Omental fat pad (tissue), 4 donors: Measurements from ENCODE around the gene CFAP20DC. TPM values are rescaled to one million over a fixed set of nuclear protein-coding genes. Genes with fewer than 3 reads are reported as not detected.

Experiments used
- ATAC-seq: fragments of 150-250 bp; one replicate; pipeline ENCODE4 v1.9.1; 2016; ENCODE audit warnings: mild to moderate bottlenecking, moderate library complexity; ENCODE audit not compliant: low FRiP score
- DNase-seq: peaks from one replicate; pipeline ENCODE4 v3.0.0-alpha.2; 2019; ENCODE audit warnings: low spot score
- CTCF ChIP-seq, 3 donors: fragments of 450-650 bp; IDR thresholded peaks; one replicate each; pipeline ENCODE4 v1.5.1; 2016 to 2017; ENCODE audit warnings: antibody characterized with exemption in 3 of 3, mild to moderate bottlenecking in 3 of 3, moderate library complexity in 2 of 3
- total RNA-seq, 4 donors: library from RNA; depleted of rRNA; stranded (reverse); fragments of >200 nt; gene quantifications; one replicate each; pipeline ENCODE4 v1.1.0, GENCODE V29; 2016

CFAP20DC gene
- total RNA-seq, 4 donors from 2014 or later: 0.25 to 0.36 (median 0.28) TPM; not detected in 1

- no peak for TF ChIP-seq CTCF (IDR thresholded peaks at IDR 0.05)
- ATAC-seq (no peak), DNase-seq (no peak)
These were observed 87.7 kb downstream of the CFAP20DC start for GRCh38 chr3:58962040-58962651.

GRCh38 chr3:58955308-58955707 is 94.5 kb downstream of the CFAP20DC start:
- ATAC-seq: no peak
- DNase-seq: no peak
- no peak for TF ChIP-seq CTCF (IDR thresholded peaks at IDR 0.05)

- no peak for ATAC-seq
- DNase-seq: no peak
- TF ChIP-seq CTCF (IDR thresholded peaks at IDR 0.05): no peak
These were observed 96.5 kb downstream of the CFAP20DC start for GRCh38 chr3:58953288-58953687.

GRCh38 chr3:58952128-58952917 is 97.5 kb downstream of the CFAP20DC start:
- no peak for ATAC-seq
- DNase-seq: no peak
- no peak for TF ChIP-seq CTCF (IDR thresholded peaks at IDR 0.05)

- no peak for TF ChIP-seq CTCF (IDR thresholded peaks at IDR 0.05)
- ATAC-seq (no peak), DNase-seq (no peak)
These were observed 101.8 kb downstream of the CFAP20DC start for GRCh38 chr3:58948018-58948417.

GRCh38 chr3:58946875-58947274 is 103.0 kb downstream of the CFAP20DC start:
- ATAC-seq (no peak), DNase-seq (no peak)
- TF ChIP-seq CTCF (IDR thresholded peaks at IDR 0.05): no peak

- ATAC-seq (no peak), DNase-seq (no peak)
- no peak for TF ChIP-seq CTCF (IDR thresholded peaks at IDR 0.05)
These were observed 111.8 kb downstream of the CFAP20DC start for GRCh38 chr3:58938057-58938456.
